A549 (cell line): ENCODE data around the gene BTAF1.

Experiments
- CHD2 ChIP-seq: fragments of 150-350 bp; IDR thresholded peaks from 2 replicates; pipeline ENCODE4 v1.6.1; 2014; ENCODE audit warnings: low read length; ENCODE audit not compliant: partially characterized antibody
- CTCF ChIP-seq: fragments of >200 bp; sonication (Bioruptor Twin); formaldehyde crosslinking; IDR thresholded peaks from 3 replicates; pipeline ENCODE4 v1.5.1; 2016
- POLR2A ChIP-seq: IDR thresholded peaks from 2 replicates; pipeline ENCODE4 v1.6.1; 2012; ENCODE audit warnings: mild to moderate bottlenecking, low read length

GRCh38 chr10:91880310-91880709 is 43.3 kb upstream of the BTAF1 start:
- no peak for TF ChIP-seq CTCF
- TF ChIP-seq POLR2A = no peak
- no peak for TF ChIP-seq CHD2
